Mesenchymal stem cell (in vitro differentiated cells and primary cell): ENCODE measurements around the gene EEFSEC.

Experiments
- DNase-seq: peaks from one replicate; pipeline ENCODE4 v3.0.0-alpha.2; 2013
- H2AFZ ChIP-seq: one replicate; pipeline ENCODE4 v1.6.1; 2013; ENCODE audit warnings: low read depth, mild to moderate bottlenecking, control low read depth, inconsistent platforms, low read length, moderate library complexity
- H2AK5ac ChIP-seq: 2 replicates; pipeline ENCODE4 v1.6.1; 2013; ENCODE audit warnings: low read length, moderate library complexity, mild to moderate bottlenecking, inconsistent platforms; ENCODE audit not compliant: severe bottlenecking
- H2BK120ac ChIP-seq: one replicate; pipeline ENCODE4 v1.6.1; 2013; ENCODE audit warnings: low read depth, mild to moderate bottlenecking, inconsistent platforms, low read length, moderate library complexity
- H2BK12ac ChIP-seq, 2 experiments: one replicate each; pipeline ENCODE4 v1.6.1; 2013; ENCODE audit warnings: inconsistent platforms in 2 of 2, low read length in 2 of 2, mild to moderate bottlenecking in 2 of 2, moderate library complexity in 2 of 2, control low read depth in 1 of 2
- H2BK15ac ChIP-seq: one replicate; pipeline ENCODE4 v1.6.1; 2013; ENCODE audit warnings: mild to moderate bottlenecking, low read depth, inconsistent platforms; ENCODE audit not compliant: poor library complexity, severe bottlenecking
- H2BK5ac ChIP-seq: 2 replicates; pipeline ENCODE4 v1.6.1; 2013; ENCODE audit warnings: low read depth, mild to moderate bottlenecking, low read length, control low read depth, inconsistent platforms; ENCODE audit not compliant: poor library complexity, severe bottlenecking
- H3K14ac ChIP-seq, 2 experiments: one replicate each; pipeline ENCODE4 v1.6.1; 2013; ENCODE audit warnings: inconsistent platforms in 2 of 2, low read length in 2 of 2, control low read depth in 1 of 2, mild to moderate bottlenecking in 1 of 2, moderate library complexity in 1 of 2
- H3K18ac ChIP-seq, 2 experiments: one replicate each; pipeline ENCODE4 v1.6.1; 2013; ENCODE audit warnings: inconsistent platforms in 2 of 2, low read length in 2 of 2, control low read depth in 1 of 2, low read depth in 1 of 2, mild to moderate bottlenecking in 1 of 2
- H3K23ac ChIP-seq, 2 experiments: one replicate each; pipeline ENCODE4 v1.6.1; 2013; ENCODE audit warnings: inconsistent platforms in 2 of 2, low read length in 2 of 2, mild to moderate bottlenecking in 2 of 2, moderate library complexity in 2 of 2, control low read depth in 1 of 2
- H3K27ac ChIP-seq: 2 replicates; pipeline ENCODE4 v1.5.1; 2013; ENCODE audit warnings: mild to moderate bottlenecking, moderate library complexity, low read length, control low read depth, inconsistent platforms; ENCODE audit not compliant: poor library complexity, severe bottlenecking
- H3K27me3 ChIP-seq, 2 experiments: 2 replicates each; pipeline versions ENCODE4 v1.6.1 to v1.7.0; 2013; ENCODE audit warnings: low read length in 2 of 2, mild to moderate bottlenecking in 2 of 2, moderate library complexity in 2 of 2, control low read depth in 1 of 2, inconsistent platforms in 1 of 2; ENCODE audit not compliant: control insufficient read depth in 1 of 2, insufficient read depth in 1 of 2
- H3K36me3 ChIP-seq, 2 experiments: 2 replicates each; pipeline versions ENCODE4 v1.6.1 to v1.7.0; 2013; ENCODE audit warnings: low read length in 2 of 2, control low read depth in 1 of 2, inconsistent platforms in 1 of 2, low read depth in 1 of 2, mild to moderate bottlenecking in 1 of 2; ENCODE audit not compliant: insufficient read depth in 2 of 2, control insufficient read depth in 1 of 2
- H3K4ac ChIP-seq, 2 experiments: one replicate each; pipeline ENCODE4 v1.6.1; 2013; ENCODE audit warnings: inconsistent platforms in 2 of 2, low read length in 2 of 2, mild to moderate bottlenecking in 2 of 2, moderate library complexity in 2 of 2, control low read depth in 1 of 2, low read depth in 1 of 2
- H3K4me1 ChIP-seq: 2 replicates; pipeline ENCODE4 v1.6.1; 2013; ENCODE audit warnings: low read depth, low read length, control low read depth; ENCODE audit not compliant: control insufficient read depth, insufficient read depth
- H3K4me2 ChIP-seq: 2 replicates; pipeline ENCODE4 v1.6.1; 2013; ENCODE audit warnings: low read length, mild to moderate bottlenecking, inconsistent platforms; ENCODE audit not compliant: poor library complexity, severe bottlenecking
- H3K4me3 ChIP-seq, 2 experiments: 2 replicates each; pipeline versions ENCODE4 v1.5.1 to v1.7.0; 2013; ENCODE audit warnings: low read length in 2 of 2, mild to moderate bottlenecking in 2 of 2, control low read depth in 1 of 2, low read depth in 1 of 2; ENCODE audit not compliant: insufficient read depth in 1 of 2
- H3K79me1 ChIP-seq: replicated peaks from 2 replicates; pipeline ENCODE4 v1.6.1; 2013; ENCODE audit warnings: mild to moderate bottlenecking, control low read depth, low read length, inconsistent platforms; ENCODE audit not compliant: poor library complexity, severe bottlenecking
- H3K9ac ChIP-seq: 2 replicates; pipeline ENCODE4 v1.7.0; 2013; ENCODE audit warnings: mild to moderate bottlenecking, low read length, moderate library complexity
- H3K9me3 ChIP-seq: 2 replicates; pipeline ENCODE4 v1.7.0; 2013; ENCODE audit warnings: mild to moderate bottlenecking, low read length; ENCODE audit not compliant: control insufficient read depth
- H4K8ac ChIP-seq: one replicate; pipeline ENCODE4 v1.6.1; 2013; ENCODE audit warnings: inconsistent platforms, mild to moderate bottlenecking, low read length, moderate library complexity
- H4K91ac ChIP-seq: one replicate; pipeline ENCODE4 v1.6.1; 2013; ENCODE audit warnings: mild to moderate bottlenecking, low read length, inconsistent platforms
- WGBS: methylation state at CpG from one replicate; pipeline ENCODE4 v1.1.7; 2013; ENCODE audit warnings: mixed read lengths; 5-methylcytosine and 5-hydroxymethylcytosine counted together

The EEFSEC gene

DNA sequence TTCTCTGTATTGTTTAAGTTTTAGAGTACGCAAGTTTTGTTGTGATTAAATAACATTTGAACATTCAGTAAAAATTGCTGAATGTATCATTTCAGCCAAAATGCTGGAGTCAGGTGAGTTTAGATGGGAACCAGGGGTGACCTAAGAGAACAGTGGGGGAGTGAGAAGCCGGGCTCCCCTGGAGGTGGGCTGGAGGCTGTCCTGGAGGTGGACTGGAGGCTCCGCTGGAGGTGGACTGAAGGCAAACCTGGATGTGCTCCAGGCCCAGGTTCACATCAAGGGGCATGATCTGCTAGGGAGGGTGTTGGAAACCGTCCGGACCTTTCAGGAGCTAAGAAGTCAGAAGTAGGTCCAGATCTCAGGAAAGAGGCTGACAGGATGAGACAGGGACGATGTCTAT is 289.7 kb downstream of the EEFSEC start:
- no peak overlapping the region for H2BK120ac ChIP-seq
- H3K4me2 ChIP-seq = no peak overlapping the region
- H3K79me1 ChIP-seq = no peaks in the 10 kb centered on the region
- H3K4ac ChIP-seq = no peak overlapping the region
- no peak overlapping the region for H3K27ac ChIP-seq
- no peak overlapping the region for H3K4me3 ChIP-seq
- H2BK15ac ChIP-seq = no peak overlapping the region
- H2AFZ ChIP-seq = no peak overlapping the region
- no peak overlapping the region for H3K14ac ChIP-seq
- 90% methylated on average over 6 of the region's 6 CpGs for WGBS
- H2BK12ac ChIP-seq = no peak overlapping the region
- DNase-seq = no peak
- H3K27me3 ChIP-seq = peaks cover 77 to 81% of the 10 kb centered on the region in 2 experiments
- H3K9ac ChIP-seq = no peak overlapping the region
- no peaks in the 10 kb centered on the region for H3K36me3 ChIP-seq
- peaks cover 5% of the 10 kb centered on the region for H3K4me1 ChIP-seq
- H4K91ac ChIP-seq = no peak overlapping the region
- no peak overlapping the region for H4K8ac ChIP-seq
- H3K9me3 ChIP-seq = no peaks in the 10 kb centered on the region
- H3K23ac ChIP-seq = no peak overlapping the region
- no peak overlapping the region for H2AK5ac ChIP-seq
- no peak overlapping the region for H3K18ac ChIP-seq
- no peak overlapping the region for H2BK5ac ChIP-seq

DNA sequence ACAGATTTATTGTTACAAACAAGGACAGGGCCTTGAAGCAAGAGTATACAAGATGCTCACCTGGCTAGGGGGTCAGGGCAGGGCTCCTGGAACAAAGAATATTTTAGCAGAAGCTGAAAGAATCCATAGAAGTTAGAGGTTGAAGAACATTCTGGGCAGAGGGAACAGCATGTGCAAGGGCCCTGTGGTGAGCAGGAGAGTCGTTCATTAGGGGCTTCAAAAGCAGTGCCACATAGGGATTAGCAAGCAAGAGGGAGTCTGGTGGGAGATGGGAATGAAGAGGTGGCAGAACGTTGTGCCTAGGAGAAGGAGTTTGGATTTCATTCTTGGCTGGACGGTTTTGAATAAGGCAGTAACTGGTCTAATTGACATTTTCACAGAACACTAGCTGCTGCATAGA is 290.5 kb downstream of the EEFSEC start:
- Histone ChIP-seq H3K14ac (no peak overlapping the region), H3K36me3 (no peaks in the 10 kb centered on the region), H2BK15ac (no peak overlapping the region), H3K9me3 (no peaks in the 10 kb centered on the region), H3K79me1 (no peaks in the 10 kb centered on the region), H3K4me2 (peak overlapping the region; percentile 3), H3K9ac (no peak overlapping the region), H3K27me3 (peaks cover 72 to 77% of the 10 kb centered on the region in 2 experiments), H3K23ac (no peak overlapping the region), H3K4me1 (peaks cover 5% of the 10 kb centered on the region), H3K4me3 (no peak overlapping the region), H4K91ac (no peak overlapping the region), H2BK12ac (no peak overlapping the region), H3K4ac (no peak overlapping the region), H3K27ac (no peak overlapping the region), H4K8ac (no peak overlapping the region), H2BK120ac (no peak overlapping the region), H2AK5ac (no peak overlapping the region), H2AFZ (no peak overlapping the region), H3K18ac (no peak overlapping the region), H2BK5ac (no peak overlapping the region)
- 57% methylated on average over 3 of the region's 3 CpGs for WGBS
- DNase-seq = no peak

DNA sequence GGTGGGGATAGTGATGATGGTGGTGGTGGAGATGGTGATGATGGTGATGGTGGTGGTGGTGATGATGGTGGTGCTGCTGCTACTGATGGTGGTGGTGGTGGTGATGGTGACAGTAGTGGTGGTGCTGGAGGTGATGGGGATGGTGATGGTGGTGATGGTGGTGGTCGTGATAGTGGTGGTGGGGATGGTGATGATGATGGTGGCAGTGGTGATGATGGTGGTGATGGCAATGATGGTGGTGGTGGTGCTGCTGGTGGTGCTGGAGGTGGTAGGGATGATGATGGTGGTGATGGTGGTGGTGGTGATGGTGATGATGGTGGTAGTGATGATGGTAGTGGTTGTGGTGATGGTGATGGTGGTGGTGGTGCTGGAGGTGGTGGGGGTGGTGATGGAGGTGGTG is 292.1 kb downstream of the EEFSEC start:
- H3K9ac ChIP-seq = no peak overlapping the region
- WGBS = 50% methylated on average over 1 of the region's 1 CpG
- no peaks in the 10 kb centered on the region for H3K9me3 ChIP-seq
- no peak overlapping the region for H4K8ac ChIP-seq
- H2AK5ac ChIP-seq = no peak overlapping the region
- H3K27me3 ChIP-seq = peaks cover 72 to 75% of the 10 kb centered on the region in 2 experiments
- no peak for DNase-seq
- no peak overlapping the region for H2BK5ac ChIP-seq
- no peak overlapping the region for H3K27ac ChIP-seq
- H2BK15ac ChIP-seq = no peak overlapping the region
- no peak overlapping the region for H2BK12ac ChIP-seq
- no peaks in the 10 kb centered on the region for H3K4me1 ChIP-seq
- no peak overlapping the region for H4K91ac ChIP-seq
- no peaks in the 10 kb centered on the region for H3K36me3 ChIP-seq
- no peak overlapping the region for H2AFZ ChIP-seq
- peak overlapping the region in 1 of 2 experiments; percentile 19 for H3K14ac ChIP-seq
- H2BK120ac ChIP-seq = no peak overlapping the region
- H3K4me2 ChIP-seq = no peak overlapping the region
- H3K18ac ChIP-seq = no peak overlapping the region
- no peaks in the 10 kb centered on the region for H3K79me1 ChIP-seq
- H3K4me3 ChIP-seq = no peak overlapping the region
- H3K4ac ChIP-seq = no peak overlapping the region
- no peak overlapping the region for H3K23ac ChIP-seq

DNA sequence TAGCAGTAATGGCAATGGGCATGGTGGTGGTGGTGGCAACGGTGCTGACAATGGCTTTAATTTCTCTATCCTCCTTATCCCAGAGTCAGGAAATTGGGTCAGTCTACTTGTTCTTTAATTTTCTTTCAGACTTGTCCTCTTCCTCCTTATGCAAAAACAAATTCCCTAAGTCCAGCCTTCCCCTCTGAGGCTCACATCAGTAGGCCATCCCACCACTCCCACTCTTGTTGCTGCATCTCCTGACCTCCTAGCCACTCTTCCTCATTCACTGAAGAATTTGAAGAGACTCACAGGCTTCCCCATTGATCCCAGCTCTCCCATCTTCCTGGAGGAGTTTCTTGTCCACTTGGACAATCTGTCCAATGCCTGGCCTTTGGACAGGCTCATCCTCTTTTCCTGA is 293.5 kb downstream of the EEFSEC start:
- H3K27me3 ChIP-seq = peaks cover 72 to 75% of the 10 kb centered on the region in 2 experiments
- H3K4ac ChIP-seq = no peak overlapping the region
- no peak overlapping the region for H4K8ac ChIP-seq
- no peak for DNase-seq
- H3K9me3 ChIP-seq = no peaks in the 10 kb centered on the region
- H2AK5ac ChIP-seq = no peak overlapping the region
- no peak overlapping the region for H3K23ac ChIP-seq
- H2BK15ac ChIP-seq = no peak overlapping the region
- no peak overlapping the region for H3K27ac ChIP-seq
- no peaks in the 10 kb centered on the region for H3K79me1 ChIP-seq
- H3K4me1 ChIP-seq = no peaks in the 10 kb centered on the region
- no peak overlapping the region for H2BK12ac ChIP-seq
- no peak overlapping the region for H2BK120ac ChIP-seq
- H3K9ac ChIP-seq = no peak overlapping the region
- no peak overlapping the region for H4K91ac ChIP-seq
- no peak overlapping the region for H3K14ac ChIP-seq
- H2BK5ac ChIP-seq = no peak overlapping the region
- no peak overlapping the region for H3K4me3 ChIP-seq
- WGBS = 100% methylated on average over 1 of the region's 1 CpG
- no peak overlapping the region for H2AFZ ChIP-seq
- no peak overlapping the region for H3K4me2 ChIP-seq
- H3K36me3 ChIP-seq = no peaks in the 10 kb centered on the region
- no peak overlapping the region for H3K18ac ChIP-seq
